ENCODE data around the gene CCDC192. TPM values are rescaled to one million over a fixed set of nuclear protein-coding genes. Genes with fewer than 3 reads are reported as not detected.

CCDC192 gene
- total RNA-seq, 3 donors from 2014 or later: 1.0 TPM; not detected in 2

- no peak for ATAC-seq
- Histone ChIP-seq H3K4me1 (ENCODE audit: low read depth) (peaks cover 5% of the 10 kb centered on the region), H3K36me3 (ENCODE audit: low read depth) (no peaks in the 10 kb centered on the region), H3K9me3 (no peaks in the 10 kb centered on the region), H3K4me3 (no peak overlapping the region)
- DNase-seq: no peak
- TF ChIP-seq CTCF (IDR thresholded peaks at IDR 0.05): no peak
- intact Hi-C loops (cut with DNase I, micrococcal nuclease): no loop called here
Measured at GRCh38 chr5:127919006-127919796, 216.0 kb downstream of the CCDC192 start.

- ATAC-seq (no peak), DNase-seq (no peak)
- peaks cover 5% of the 10 kb centered on the region for H3K4me1 ChIP-seq (ENCODE audit: low read depth)
- intact Hi-C loops (cut with DNase I, micrococcal nuclease): no loop called here
- H3K9me3 ChIP-seq: no peaks in the 10 kb centered on the region
- TF ChIP-seq CTCF (IDR thresholded peaks at IDR 0.05): no peak
- no peaks in the 10 kb centered on the region for H3K36me3 ChIP-seq (ENCODE audit: low read depth)
- H3K4me3 ChIP-seq: no peak overlapping the region
Measured at GRCh38 chr5:127919818-127920217, 216.6 kb downstream of the CCDC192 start.

- H3K4me1 ChIP-seq (ENCODE audit: low read depth): peaks cover 5% of the 10 kb centered on the region
- intact Hi-C loops (cut with DNase I, micrococcal nuclease): no loop called here
- DNase-seq: no peak
- no peak overlapping the region for H3K4me3 ChIP-seq
- H3K36me3 ChIP-seq (ENCODE audit: low read depth): no peaks in the 10 kb centered on the region
- TF ChIP-seq CTCF (IDR thresholded peaks at IDR 0.05): no peak
- no peak for ATAC-seq
- no peaks in the 10 kb centered on the region for H3K9me3 ChIP-seq
Measured at GRCh38 chr5:127920936-127921335, 217.7 kb downstream of the CCDC192 start.

GRCh38 chr5:127922603-127923002 is 219.4 kb downstream of the CCDC192 start:
- intact Hi-C loops (cut with DNase I, micrococcal nuclease): no loop called here
- no peak overlapping the region for H3K4me3 ChIP-seq
- no peaks in the 10 kb centered on the region for H3K9me3 ChIP-seq
- DNase-seq: no peak
- H3K36me3 ChIP-seq (ENCODE audit: low read depth): no peaks in the 10 kb centered on the region
- TF ChIP-seq CTCF (IDR thresholded peaks at IDR 0.05): no peak
- H3K4me1 ChIP-seq (ENCODE audit: low read depth): peaks cover 5% of the 10 kb centered on the region
- ATAC-seq: no peak

GRCh38 chr5:127923804-127924570 is 220.8 kb downstream of the CCDC192 start:
- H3K9me3 ChIP-seq: no peaks in the 10 kb centered on the region
- no peak for TF ChIP-seq CTCF (IDR thresholded peaks at IDR 0.05)
- DNase-seq: no peak
- no peak for ATAC-seq
- no peaks in the 10 kb centered on the region for H3K36me3 ChIP-seq (ENCODE audit: low read depth)
- H3K4me1 ChIP-seq (ENCODE audit: low read depth): peaks cover 5% of the 10 kb centered on the region
- no peak overlapping the region for H3K4me3 ChIP-seq
- intact Hi-C loops (cut with DNase I, micrococcal nuclease): no loop called here
